Thoracic aorta (tissue), 2 donors: Measurements from ENCODE around the gene RUNDC1. TPM values are rescaled to one million over a fixed set of nuclear protein-coding genes. Genes with fewer than 3 reads are reported as not detected.

ENCODE experiments used
- ATAC-seq: fragments of 150-250 bp; one replicate; pipeline ENCODE4 v1.8.0; 2017; ENCODE audit warnings: low read depth; ENCODE audit not compliant: insufficient number of reproducible peaks, low FRiP score
- DNase-seq: peaks from one replicate; pipeline ENCODE4 v3.0.0-alpha.2; 2020; ENCODE audit warnings: low spot score
- H3K27ac ChIP-seq, 2 donors: fragments of 200-600 bp; sonication (generic); 1 replicate in 1 of 2; 2 replicates in 1 of 2; pipeline ENCODE4 v1.5.1; 2016; ENCODE audit warnings: mild to moderate bottlenecking in 2 of 2, moderate library complexity in 2 of 2
- H3K27me3 ChIP-seq: fragments of 200-600 bp; sonication (generic); replicated peaks from 2 replicates; pipeline ENCODE4 v1.6.0; 2016; ENCODE audit warnings: mild to moderate bottlenecking; ENCODE audit not compliant: insufficient read depth
- H3K36me3 ChIP-seq: fragments of 200-600 bp; sonication (generic); one replicate; pipeline ENCODE4 v1.5.1; 2016
- H3K4me1 ChIP-seq, 2 donors: fragments of 200-600 bp; sonication (generic); 1 replicate in 1 of 2; 2 replicates in 1 of 2; pipeline versions ENCODE4 v1.5.1 to v1.6.0; 2016; ENCODE audit warnings: low read depth in 2 of 2, mild to moderate bottlenecking in 1 of 2; ENCODE audit not compliant: control insufficient read depth in 1 of 2
- H3K4me3 ChIP-seq: fragments of 200-600 bp; sonication (generic); 2 replicates; pipeline ENCODE4 v1.5.1; 2016; ENCODE audit warnings: mild to moderate bottlenecking
- H3K9me3 ChIP-seq: fragments of 200-600 bp; sonication (generic); 2 replicates; pipeline ENCODE4 v1.5.1; 2016
- CTCF ChIP-seq: fragments of 200-600 bp; sonication (generic); IDR thresholded peaks from one replicate; pipeline ENCODE4 v1.5.1; 2019; ENCODE audit warnings: antibody characterized with exemption
- total RNA-seq, 2 donors: library from RNA; depleted of rRNA; stranded (reverse); fragments of >200 nt; gene quantifications; one replicate each; pipeline versions ENCODE4 v1.1.0 to v1.2.3, GENCODE V29; 2016

The RUNDC1 gene
- total RNA-seq, 2 donors from 2014 or later = 16.6 to 17.9 TPM

GRCh38 chr17:43024407-43025289 is 44.3 kb downstream of the RUNDC1 start, which contains the start of gene RND2:
Gene RND2, plus strand, starts transcription at chr17:43025231. Its CDS starts 117 bp downstream, at chr17:43025348.
- peak; percentile 83 for DNase-seq
- H3K36me3 ChIP-seq = no peaks in the 10 kb centered on the region
- H3K4me3 ChIP-seq = peak within 1 kb of the TSS; percentile 76
- peak; percentile 57 for ATAC-seq
- no peaks in the 10 kb centered on the region for H3K27me3 ChIP-seq
- H3K27ac ChIP-seq = peak within 1 kb of the TSS; percentile 59 to 65
- no peaks in the 10 kb centered on the region for H3K9me3 ChIP-seq
- peak; percentile 68 for TF ChIP-seq CTCF
- peaks cover 11 to 23% of the 10 kb centered on the region in 2 donors for H3K4me1 ChIP-seq

- no peak for ATAC-seq
- no peak overlapping the region for H3K27ac ChIP-seq
- no peaks in the 10 kb centered on the region for H3K9me3 ChIP-seq
- H3K4me3 ChIP-seq = peak overlapping the region; percentile 76
- H3K4me1 ChIP-seq = peaks cover 6 to 17% of the 10 kb centered on the region in 2 donors
- no peaks in the 10 kb centered on the region for H3K36me3 ChIP-seq
- DNase-seq = no peak
- TF ChIP-seq CTCF = no peak
- H3K27me3 ChIP-seq = no peaks in the 10 kb centered on the region
Measured at GRCh38 chr17:43025290-43025657, 44.9 kb downstream of the RUNDC1 start.

- Histone ChIP-seq H3K36me3 (no peaks in the 10 kb centered on the region), H3K4me3 (no peak overlapping the region), H3K9me3 (no peaks in the 10 kb centered on the region), H3K4me1 (peaks cover under 1 to 10% of the 10 kb centered on the region in 2 donors), H3K27ac (peak overlapping the region; percentile 3 to 7), H3K27me3 (no peaks in the 10 kb centered on the region)
- no peak for TF ChIP-seq CTCF
- DNase-seq = no peak
- no peak for ATAC-seq
Measured at GRCh38 chr17:43025766-43026537, 45.6 kb downstream of the RUNDC1 start.

GRCh38 chr17:43026595-43026994 is 46.2 kb downstream of the RUNDC1 start:
- no peak overlapping the region for H3K4me3 ChIP-seq
- DNase-seq (no peak), ATAC-seq (no peak)
- H3K27ac ChIP-seq = peak overlapping the region in 1 of 2 donors; percentile 7
- H3K9me3 ChIP-seq = no peaks in the 10 kb centered on the region
- no peaks in the 10 kb centered on the region for H3K27me3 ChIP-seq
- TF ChIP-seq CTCF = no peak
- H3K36me3 ChIP-seq = no peaks in the 10 kb centered on the region
- peaks cover 0 to 9% of the 10 kb centered on the region in 2 donors for H3K4me1 ChIP-seq
